Upper lobe of left lung (tissue), 6 donors: Measurements from ENCODE around the gene PTPRR. TPM values are rescaled to one million over a fixed set of nuclear protein-coding genes. Genes with fewer than 3 reads are reported as not detected.

Experiments
- ATAC-seq, 2 donors: fragments of 200-7000 bp; cut with Tn5 transposase; one replicate each; pipeline ENCODE4 v1.9.1; 2022; ENCODE audit warnings: mild to moderate bottlenecking in 2 of 2, moderate library complexity in 2 of 2; ENCODE audit not compliant: low FRiP score in 2 of 2
- DNase-seq, 2 donors: peaks; one replicate each; pipeline ENCODE4 v3.0.0-alpha.2; 2019 to 2020
- H3K27ac ChIP-seq, 4 donors: fragments of 200-600 bp; sonication (generic); one replicate each; pipeline ENCODE4 v1.5.1; 2016 to 2019
- H3K27me3 ChIP-seq, 4 donors: fragments of 200-600 bp; sonication (generic); one replicate each; pipeline ENCODE4 v1.5.1; 2017 to 2019
- H3K36me3 ChIP-seq, 4 donors: fragments of 200-600 bp; sonication (generic); one replicate each; pipeline ENCODE4 v1.5.1; 2016 to 2019
- H3K4me1 ChIP-seq, 4 donors: fragments of 200-600 bp; sonication (generic); one replicate each; pipeline ENCODE4 v1.5.1; 2018 to 2019
- H3K4me3 ChIP-seq, 4 donors: fragments of 200-600 bp; sonication (generic); one replicate each; pipeline ENCODE4 v1.5.1; 2017 to 2019; ENCODE audit warnings: mild to moderate bottlenecking in 2 of 4, moderate library complexity in 1 of 4
- H3K9me3 ChIP-seq, 4 donors: fragments of 200-600 bp; sonication (generic); one replicate each; pipeline ENCODE4 v1.5.1; 2018 to 2019
- CTCF ChIP-seq, 6 experiments: fragments of 450-650 bp in 4 of 6; fragments of 200-600 bp in 2 of 6; sonication (generic) in 2 of 6; IDR thresholded peaks; one replicate each; pipeline ENCODE4 v1.5.1; 2016 to 2019; ENCODE audit warnings: antibody characterized with exemption in 6 of 6
- EP300 ChIP-seq, 4 donors: sonication (generic); formaldehyde crosslinking; IDR thresholded peaks; one replicate each; pipeline ENCODE4 v1.5.1; 2017; ENCODE audit warnings: antibody characterized with exemption in 4 of 4, control low read depth in 2 of 4
- POLR2A ChIP-seq, 4 donors: fragments of 450-650 bp; IDR thresholded peaks; one replicate each; pipeline ENCODE4 v1.5.1; 2016 to 2017; ENCODE audit warnings: antibody characterized with exemption in 4 of 4, mild to moderate bottlenecking in 2 of 4
- POLR2AphosphoS5 ChIP-seq, 2 donors: sonication (generic); formaldehyde crosslinking; IDR thresholded peaks; one replicate each; pipeline ENCODE4 v1.5.1; 2017; ENCODE audit warnings: antibody characterized with exemption in 2 of 2
- WGBS, 2 donors: methylation state at CpG; one replicate each; pipeline ENCODE4 v1.1.5; 2017 to 2018; 5-methylcytosine and 5-hydroxymethylcytosine counted together
- total RNA-seq, 6 donors: library from RNA; depleted of rRNA in 4 of 6; stranded (reverse); fragments of >200 nt in 4 of 6; gene quantifications; one replicate each; pipeline versions ENCODE4 v1.1.0 to v1.2.1, GENCODE V29; 2016 to 2021
- donor health status: DM: no; HTN: no; CAD: no; lungs with moderate emphysema.
- donor health status: DM: no; HTN: yes; CAD: no; lungs with severe emphysema.

PTPRR gene
- total RNA-seq, 6 donors from 2014 or later: 0.30 to 2.7 (median 0.79) TPM; not detected in 1

GRCh38 chr12:70683976-70684375 lies 236.6 kb downstream of the PTPRR start:
- TF ChIP-seq CTCF (IDR thresholded peaks at IDR 0.05): no peak
- no peak for TF ChIP-seq POLR2A (IDR thresholded peaks at IDR 0.05)
- TF ChIP-seq POLR2AphosphoS5 (IDR thresholded peaks at IDR 0.05): no peak
- TF ChIP-seq EP300 (IDR thresholded peaks at IDR 0.05): no peak
- Histone ChIP-seq H3K27ac (no peak overlapping the region), H3K4me3 (no peak overlapping the region), H3K9me3 (no peaks in the 10 kb centered on the region), H3K27me3 (no peaks in the 10 kb centered on the region), H3K36me3 (no peaks in the 10 kb centered on the region), H3K4me1 (no peaks in the 10 kb centered on the region)
- 77 to 81% methylated on average over 3 of the region's 3 CpGs for WGBS, 2 donors
- no peak for DNase-seq
- ATAC-seq: no peak

GRCh38 chr12:70671698-70672097 lies 248.8 kb downstream of the PTPRR start:
- no peaks in the 10 kb centered on the region for H3K4me1 ChIP-seq
- DNase-seq (peak in 1 of 2 donors; percentile 46), ATAC-seq (no peak)
- H3K4me3 ChIP-seq: no peak overlapping the region
- H3K9me3 ChIP-seq: no peaks in the 10 kb centered on the region
- H3K27ac ChIP-seq: no peak overlapping the region
- WGBS, 2 donors: 85 to 88% methylated on average over 2 to 5 of the region's 5 CpGs
- no peaks in the 10 kb centered on the region for H3K27me3 ChIP-seq
- no peaks in the 10 kb centered on the region for H3K36me3 ChIP-seq
- TF ChIP-seq EP300 (IDR thresholded peaks at IDR 0.05): no peak
- no peak for TF ChIP-seq POLR2A (IDR thresholded peaks at IDR 0.05)
- no peak for TF ChIP-seq CTCF (IDR thresholded peaks at IDR 0.05)
- TF ChIP-seq POLR2AphosphoS5 (IDR thresholded peaks at IDR 0.05): no peak

DNA sequence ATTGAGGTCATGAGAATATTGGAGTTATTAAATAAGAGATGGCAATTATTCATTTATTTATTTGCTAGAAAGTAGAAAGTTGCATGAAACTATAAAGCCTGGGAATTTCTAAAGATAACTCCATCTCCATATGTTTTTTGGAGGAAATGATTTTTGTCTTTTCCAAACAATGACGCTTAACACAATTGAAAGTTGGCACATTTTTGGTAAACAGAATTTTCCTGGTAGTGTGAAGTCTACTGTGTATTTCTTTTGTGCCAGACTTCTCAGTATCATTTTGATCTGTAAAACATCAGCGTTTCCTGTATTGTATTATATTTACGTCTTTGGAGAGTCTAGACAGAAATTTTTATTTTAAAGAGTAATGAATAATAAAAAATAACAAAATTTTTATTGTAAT lies 249.6 kb downstream of the PTPRR start:
- TF ChIP-seq EP300 (IDR thresholded peaks at IDR 0.05) (peak in 1 of 4 donors; percentile 59), POLR2A (IDR thresholded peaks at IDR 0.05) (no peak), POLR2AphosphoS5 (IDR thresholded peaks at IDR 0.05) (no peak)
- no peak for DNase-seq
- Histone ChIP-seq H3K27ac (no peak overlapping the region), H3K27me3 (no peaks in the 10 kb centered on the region), H3K4me3 (no peak overlapping the region), H3K9me3 (no peaks in the 10 kb centered on the region), H3K36me3 (no peaks in the 10 kb centered on the region), H3K4me1 (no peaks in the 10 kb centered on the region)
- WGBS, 2 donors: 50 to 56% methylated on average over 3 of the region's 3 CpGs
- ATAC-seq: no peak

DNA sequence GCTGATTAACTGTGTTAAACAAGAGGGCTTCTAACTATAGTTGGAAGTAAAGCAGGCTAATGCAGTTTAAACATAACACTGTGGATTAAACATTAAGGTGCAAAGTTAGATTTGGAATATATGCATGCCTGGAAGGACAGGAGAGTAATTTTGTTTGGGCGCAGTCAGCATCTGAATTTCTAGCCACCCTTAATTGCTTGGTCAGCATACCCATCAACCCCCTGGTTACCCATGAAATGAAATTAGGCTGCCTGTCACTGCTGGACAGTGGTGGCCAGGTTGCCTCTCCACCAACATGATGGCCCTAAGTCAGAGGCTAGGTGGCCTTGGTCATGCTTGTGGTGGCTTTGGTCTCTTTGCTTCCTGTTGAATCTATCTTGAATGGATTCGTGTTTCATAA lies 253.3 kb downstream of the PTPRR start:
- no peaks in the 10 kb centered on the region for H3K9me3 ChIP-seq
- no peaks in the 10 kb centered on the region for H3K4me1 ChIP-seq
- DNase-seq (no peak), ATAC-seq (no peak)
- no peak for TF ChIP-seq POLR2AphosphoS5 (IDR thresholded peaks at IDR 0.05)
- no peak for TF ChIP-seq CTCF (IDR thresholded peaks at IDR 0.05)
- no peak for TF ChIP-seq POLR2A (IDR thresholded peaks at IDR 0.05)
- no peak for TF ChIP-seq EP300 (IDR thresholded peaks at IDR 0.05)
- H3K27me3 ChIP-seq: no peaks in the 10 kb centered on the region
- H3K4me3 ChIP-seq: no peak overlapping the region
- 82 to 93% methylated on average over 2 of the region's 2 CpGs for WGBS, 2 donors
- no peaks in the 10 kb centered on the region for H3K36me3 ChIP-seq
- no peak overlapping the region for H3K27ac ChIP-seq

DNA sequence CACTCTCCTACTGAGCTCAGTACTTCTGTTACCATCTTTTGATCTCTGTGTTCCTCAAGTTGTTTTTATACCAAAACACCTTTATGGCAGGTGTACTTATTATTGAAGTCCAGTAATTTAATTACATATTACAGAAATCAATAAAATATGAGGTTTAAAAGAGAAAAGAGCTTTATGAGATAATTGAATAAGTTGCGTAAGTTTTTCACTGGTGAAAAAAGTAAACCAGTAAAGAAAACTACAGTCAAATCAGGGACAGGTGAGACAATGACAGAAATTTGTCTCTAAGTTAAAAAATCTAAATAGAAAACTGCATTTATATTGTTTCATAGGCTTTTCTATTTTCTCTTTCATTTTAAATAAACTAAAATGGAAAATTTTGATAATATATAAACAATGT lies 254.2 kb downstream of the PTPRR start:
- Histone ChIP-seq H3K36me3 (no peaks in the 10 kb centered on the region), H3K4me1 (peaks cover 0 to 2% (median 0%) of the 10 kb centered on the region in 4 donors), H3K27me3 (no peaks in the 10 kb centered on the region), H3K27ac (no peak overlapping the region), H3K4me3 (no peak overlapping the region), H3K9me3 (no peaks in the 10 kb centered on the region)
- TF ChIP-seq POLR2AphosphoS5 (IDR thresholded peaks at IDR 0.05) (no peak), POLR2A (IDR thresholded peaks at IDR 0.05) (no peak), EP300 (IDR thresholded peaks at IDR 0.05) (no peak), CTCF (IDR thresholded peaks at IDR 0.05) (no peak)
- ATAC-seq: no peak
- WGBS, 2 donors: 92 to 100% methylated on average over 1 of the region's 1 CpG
- DNase-seq: no peak
